Measurements from ENCODE around the gene IGLL1. TPM values are rescaled to one million over a fixed set of nuclear protein-coding genes. Genes with fewer than 3 reads are reported as not detected.
"Not testable (repeated sequence)": the region's sequence is repeated elsewhere in the genome, so short reads cannot be mapped to it uniquely, and the experiment has no call there.

Gene IGLL1
- total RNA-seq, 1 donor from 2014 or later: not detected

DNA sequence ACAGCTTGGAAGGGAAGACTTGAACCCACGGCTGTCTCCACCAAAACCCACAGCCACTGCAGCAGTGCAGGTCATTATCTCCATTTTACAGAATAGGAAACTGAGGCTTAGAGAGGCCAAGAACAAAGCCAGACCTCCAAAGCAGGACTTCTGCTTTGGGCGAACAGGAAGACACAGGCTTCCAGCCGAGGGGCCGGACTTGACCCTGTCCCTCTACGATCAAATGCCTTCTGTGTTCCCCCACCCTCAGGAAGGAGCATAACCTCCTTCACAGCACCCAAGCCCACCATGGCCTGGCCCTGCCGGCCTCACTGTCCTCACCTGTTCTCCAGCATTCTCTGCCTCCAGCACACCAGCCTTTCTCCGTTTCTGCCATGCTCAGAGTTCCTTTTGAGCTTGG lies 15.8 kb downstream of the IGLL1 start:
- DNase-seq (ENCODE audit: extremely low read depth, low read depth, low spot score): no peak

DNA sequence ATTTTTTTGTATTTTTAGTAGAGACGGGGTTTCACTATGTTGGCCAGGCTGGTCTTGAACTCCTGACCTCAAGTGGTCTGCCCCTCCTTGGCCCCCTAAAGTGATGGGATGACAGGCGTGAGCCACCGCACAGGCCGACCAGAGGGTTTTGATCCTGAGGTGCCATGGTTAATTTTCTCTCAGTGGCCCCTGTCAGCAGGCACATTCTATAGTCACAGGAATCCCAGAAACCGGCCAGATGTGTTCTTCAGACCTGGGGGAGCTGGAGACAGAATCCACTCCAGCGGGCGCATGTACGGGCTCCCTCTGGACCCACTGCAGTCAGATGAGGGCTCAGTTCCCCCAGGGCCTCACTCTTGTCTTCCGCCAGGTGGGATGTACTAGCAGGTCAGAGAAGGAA lies 17.0 kb downstream of the IGLL1 start:
- no peak for DNase-seq (ENCODE audit: extremely low read depth, low read depth, low spot score)

DNA sequence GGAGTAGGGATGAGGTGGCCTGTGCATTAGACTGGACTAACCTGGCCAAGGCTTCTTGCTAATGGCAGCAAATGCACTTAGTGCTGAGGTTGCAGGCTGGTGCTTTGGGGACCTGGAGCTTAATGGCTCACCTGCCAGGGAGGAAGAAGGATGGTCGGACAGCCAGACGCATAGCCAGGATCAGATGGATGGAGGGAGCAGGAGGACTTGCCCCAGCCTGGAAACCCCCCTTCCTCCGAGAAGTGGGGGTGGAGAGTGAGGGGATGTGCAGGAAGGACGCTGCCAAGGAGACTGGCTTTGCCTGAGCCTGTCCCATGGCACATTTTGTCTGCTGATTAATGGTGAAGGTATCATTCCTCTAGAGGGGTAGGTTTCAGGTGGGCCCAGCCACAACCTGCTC lies 17.9 kb downstream of the IGLL1 start:
- no peak for DNase-seq (ENCODE audit: extremely low read depth, low read depth, low spot score)

DNA sequence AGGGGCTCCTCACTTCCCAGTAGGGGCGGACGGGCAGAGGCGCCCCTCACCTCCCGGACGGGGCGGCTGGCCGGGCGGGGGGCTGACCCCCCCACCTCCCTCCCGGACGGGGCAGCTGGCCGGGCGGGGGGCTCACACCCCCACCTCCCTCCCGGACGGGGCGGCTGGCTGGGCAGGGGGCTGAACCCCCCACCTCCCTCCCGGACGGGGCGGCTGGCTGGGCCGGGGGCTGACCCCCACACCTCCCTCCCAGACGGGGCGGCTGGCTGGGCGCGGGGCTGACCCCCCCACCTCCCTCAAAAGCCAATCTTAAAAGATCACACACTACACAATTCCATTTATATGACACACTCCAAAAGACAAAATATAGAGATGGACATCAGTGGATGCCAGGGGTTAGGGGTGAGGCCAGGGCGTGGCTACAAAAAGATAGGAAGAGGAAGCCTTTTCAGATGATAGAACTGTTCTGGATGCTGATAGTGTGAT lies 19.0 kb downstream of the IGLL1 start:
- DNase-seq (ENCODE audit: extremely low read depth, low read depth, low spot score): not testable (repeated sequence)

DNA sequence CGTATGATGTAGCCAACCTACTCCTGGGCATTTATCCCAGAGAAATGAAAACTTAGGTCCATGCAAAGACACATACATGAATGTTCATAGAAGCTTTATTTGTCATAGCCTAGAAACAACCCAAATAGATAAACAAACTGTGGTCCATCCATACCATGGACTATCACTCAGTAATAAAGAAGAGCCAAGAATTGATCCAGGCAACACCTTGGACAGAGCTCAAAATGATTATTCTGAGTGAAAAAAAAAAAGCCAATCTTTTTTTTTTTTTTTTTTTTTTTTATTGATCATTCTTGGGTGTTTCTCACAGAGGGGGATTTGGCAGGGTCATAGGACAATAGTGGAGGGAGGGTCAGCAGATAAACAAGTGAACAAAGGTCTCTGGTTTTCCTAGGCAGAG lies 19.9 kb downstream of the IGLL1 start:
- not testable (repeated sequence) for DNase-seq (ENCODE audit: extremely low read depth, low read depth, low spot score)

DNA sequence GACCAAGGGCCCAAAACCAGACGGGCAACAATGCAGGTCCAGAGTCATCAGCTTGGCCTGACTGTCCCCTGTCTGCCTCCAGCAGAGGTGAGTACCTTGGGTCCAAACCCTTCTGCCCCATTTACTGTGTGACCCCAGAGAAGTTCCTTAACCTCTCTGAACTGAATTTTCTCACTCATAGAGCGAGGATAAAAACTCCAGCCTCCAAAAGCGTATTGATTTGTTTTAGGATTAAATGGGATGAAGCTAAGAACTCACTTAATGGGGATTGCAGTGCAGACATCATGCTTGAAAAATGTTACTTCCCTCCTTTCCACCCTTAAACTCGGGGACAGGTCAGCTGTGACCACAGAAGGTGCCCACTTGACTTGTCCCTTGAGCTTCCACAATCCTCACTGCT lies 22.6 kb downstream of the IGLL1 start:
- no peak for DNase-seq (ENCODE audit: extremely low read depth, low read depth, low spot score)

DNA sequence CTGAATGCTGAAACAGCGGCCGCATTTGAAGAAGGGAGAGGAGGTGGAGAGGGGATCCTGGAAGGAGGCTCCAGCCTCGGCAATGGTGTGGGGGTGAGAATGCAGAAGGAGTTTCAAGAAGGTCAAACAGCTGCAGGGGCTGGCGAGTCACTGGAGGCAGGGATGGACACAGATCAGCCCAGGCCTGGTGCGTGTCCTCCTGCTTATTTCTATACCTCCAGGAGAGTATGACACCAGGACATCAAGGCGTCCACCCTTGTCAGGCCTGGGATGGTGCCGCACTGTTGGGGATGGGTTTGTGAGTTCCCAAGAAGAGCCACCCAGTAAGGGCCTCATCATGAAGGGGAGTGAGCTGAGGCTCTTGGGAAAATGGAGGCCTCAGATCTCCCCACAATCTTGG lies 23.1 kb downstream of the IGLL1 start:
- no peak for DNase-seq (ENCODE audit: extremely low read depth, low read depth, low spot score)

DNA sequence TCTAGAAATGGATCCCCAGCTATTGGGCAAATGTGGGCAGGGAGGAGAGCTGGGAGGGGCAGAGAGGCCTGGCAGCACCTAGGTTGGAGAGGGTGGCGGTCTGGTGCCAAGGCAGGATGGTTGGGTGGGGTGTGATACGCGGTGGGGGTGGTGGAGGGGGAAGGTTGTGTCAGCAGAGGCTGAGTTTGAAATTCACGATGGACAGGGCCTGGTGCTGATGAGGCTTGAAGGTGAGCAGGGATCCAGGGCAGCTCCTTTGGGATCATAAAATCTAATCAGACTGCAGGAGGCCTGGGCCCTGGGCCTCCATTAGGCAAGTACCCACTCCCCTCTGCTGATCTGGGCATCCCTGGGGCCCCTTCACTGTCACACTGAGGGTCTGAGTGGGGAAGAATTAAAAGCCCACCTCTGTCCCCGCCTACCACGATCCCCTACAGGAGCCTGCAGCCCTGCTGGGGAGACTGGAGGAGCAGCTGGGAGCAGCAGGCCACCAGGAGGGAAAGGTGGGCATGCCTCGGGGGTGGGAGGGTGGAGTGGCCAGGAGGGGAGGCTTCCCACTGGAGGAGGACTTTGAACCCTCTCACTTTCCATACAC lies 24.0 kb downstream of the IGLL1 start:
- no peak for DNase-seq (ENCODE audit: extremely low read depth, low read depth, low spot score)

DNA sequence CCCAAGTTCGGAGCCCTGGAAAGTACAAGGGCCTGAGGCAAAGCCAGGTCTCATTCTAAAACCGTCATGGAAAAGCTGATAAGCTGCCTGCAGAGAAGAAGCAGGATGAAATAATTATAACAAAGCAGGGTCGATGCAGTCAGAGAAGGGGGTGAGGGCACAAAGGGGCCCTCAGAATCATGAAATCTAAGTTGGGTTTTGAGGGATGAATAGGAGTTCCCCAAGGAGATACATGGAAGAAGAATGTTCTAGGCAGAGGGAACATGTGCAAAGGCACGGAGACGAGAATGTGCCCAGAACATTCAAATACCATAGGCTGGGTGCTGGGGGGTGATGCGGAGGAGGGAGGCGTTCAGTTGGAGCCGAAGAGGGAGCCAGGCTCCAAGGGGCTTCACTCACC lies 25.0 kb downstream of the IGLL1 start:
- DNase-seq (ENCODE audit: extremely low read depth, low read depth, low spot score): no peak

DNA sequence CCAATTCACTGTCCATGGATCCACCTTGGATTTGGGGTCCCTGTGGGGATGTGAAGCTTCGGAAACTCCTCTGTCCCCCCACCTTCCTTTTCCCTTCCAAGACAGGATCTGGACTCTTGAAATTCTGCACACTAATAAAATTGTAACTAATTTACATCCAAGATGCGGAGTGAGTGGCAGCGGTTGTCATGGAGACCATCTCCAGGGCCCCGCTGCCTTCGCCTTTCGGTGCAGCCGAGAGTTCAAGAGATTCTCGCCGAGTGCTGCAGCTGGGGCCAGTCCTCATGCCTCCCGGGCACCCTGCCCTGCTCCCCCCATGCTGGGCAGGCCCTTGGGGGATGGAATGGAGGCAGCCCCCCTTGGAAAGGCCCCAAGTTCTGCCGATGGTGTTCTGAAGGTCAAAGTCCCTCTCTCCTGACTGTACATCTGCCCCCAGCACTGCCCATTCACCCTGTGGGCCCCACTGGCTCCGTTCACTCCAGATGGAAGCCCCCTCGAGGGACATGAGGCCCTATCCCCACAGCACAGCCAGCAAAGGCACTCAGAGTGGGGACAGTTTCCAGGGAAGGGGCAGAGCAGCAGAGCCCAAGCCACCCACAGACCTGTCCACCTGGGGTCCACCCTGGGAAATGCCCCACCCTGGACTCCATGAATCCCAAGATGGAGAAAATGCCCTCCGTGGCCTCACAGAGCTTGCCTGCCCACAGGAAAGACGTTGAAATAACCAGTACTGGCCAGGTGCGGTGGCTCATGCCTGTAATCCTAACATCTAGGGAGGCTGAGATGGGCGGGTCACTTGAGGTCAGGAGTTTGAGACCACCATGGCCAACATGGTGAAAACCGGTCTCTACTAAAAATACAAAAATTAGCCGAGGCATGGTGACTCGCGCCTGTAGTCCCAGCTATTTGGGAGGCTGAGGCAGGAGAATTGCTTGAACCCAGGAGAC lies 25.9 kb downstream of the IGLL1 start:
- no peak for DNase-seq (ENCODE audit: extremely low read depth, low read depth, low spot score)

DNA sequence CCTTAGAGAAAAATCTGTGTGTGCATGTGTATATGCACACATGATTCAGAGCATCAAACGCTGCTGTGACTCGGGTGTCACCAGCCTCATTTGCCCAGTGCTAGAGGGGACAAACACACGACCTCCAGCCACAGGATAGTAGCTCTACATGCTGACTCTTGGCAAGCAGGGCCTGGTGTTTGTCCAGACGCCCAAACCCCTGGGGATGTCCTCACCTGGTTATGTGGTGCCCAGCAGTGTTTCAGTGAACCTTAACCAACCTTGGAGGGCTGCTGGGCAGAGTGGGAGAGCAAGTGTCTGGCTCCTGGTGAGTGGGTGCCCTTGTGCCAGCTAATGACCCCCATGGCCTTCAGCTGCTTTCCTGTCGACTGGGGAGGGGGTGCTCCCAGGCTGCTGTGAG lies 26.7 kb downstream of the IGLL1 start:
- DNase-seq (ENCODE audit: extremely low read depth, low read depth, low spot score): no peak

DNA sequence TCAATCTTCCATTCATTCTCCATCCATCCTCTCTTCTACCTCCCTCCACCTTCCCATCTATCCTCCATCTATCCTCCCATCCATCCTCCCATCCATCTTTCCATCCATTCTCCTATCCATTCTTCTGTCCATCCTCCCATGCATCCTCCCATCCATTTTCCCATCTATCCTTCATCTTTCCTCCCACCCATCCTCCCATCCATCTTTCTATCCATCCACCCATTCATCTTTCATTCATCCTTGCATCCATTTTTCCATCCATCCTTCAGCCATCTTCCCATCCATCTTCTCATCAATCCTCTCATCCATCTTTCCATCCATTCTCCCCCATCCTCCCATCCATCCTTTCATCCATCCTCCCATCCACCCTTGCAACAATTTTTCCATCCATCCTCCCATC lies 27.5 kb downstream of the IGLL1 start:
- DNase-seq (ENCODE audit: extremely low read depth, low read depth, low spot score): no peak

DNA sequence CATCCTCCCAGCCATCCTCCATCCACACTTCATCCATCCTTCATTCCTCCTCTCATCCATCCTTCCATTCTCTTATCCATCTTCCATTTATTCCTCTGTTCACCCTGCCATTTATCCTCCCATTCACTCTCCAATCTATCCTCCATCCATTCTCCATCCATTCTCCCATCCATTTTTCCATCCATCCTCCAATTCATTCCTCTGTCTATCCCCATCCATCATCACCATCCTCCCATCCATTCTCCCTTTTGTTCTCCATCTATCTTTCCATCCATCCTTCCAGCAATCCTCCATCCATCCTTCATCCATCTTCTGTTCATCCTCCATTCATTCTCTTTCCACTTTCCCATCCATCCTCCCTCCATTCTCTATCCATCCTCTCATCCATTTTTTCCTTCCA lies 28.7 kb downstream of the IGLL1 start:
- no peak for DNase-seq (ENCODE audit: extremely low read depth, low read depth, low spot score)

DNA sequence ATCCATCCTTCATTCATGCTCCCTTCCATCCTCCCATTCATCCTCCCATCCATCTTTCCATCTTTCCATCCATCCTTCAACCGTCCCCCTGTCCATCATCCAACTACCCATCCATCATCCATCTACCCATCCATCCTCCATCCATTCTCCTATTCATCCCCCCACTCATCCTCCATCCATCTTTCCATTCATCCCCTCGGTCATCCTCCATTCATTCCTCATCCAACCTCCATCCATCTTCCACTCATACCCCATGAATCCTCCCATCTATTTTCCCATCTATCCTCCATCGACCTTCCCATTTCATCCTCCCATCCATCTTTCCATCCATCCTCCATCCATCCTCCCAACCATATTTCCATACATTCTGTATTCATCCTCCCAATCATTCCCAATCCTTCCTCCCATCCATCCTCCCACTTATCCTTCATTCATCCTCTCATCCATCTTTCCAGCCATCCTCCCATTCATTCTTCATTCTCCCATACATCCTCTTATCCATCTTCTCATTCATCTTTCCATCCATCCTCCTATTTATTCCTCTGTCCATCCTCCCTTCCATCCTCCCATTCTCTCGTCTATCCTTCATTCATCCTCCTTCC lies 29.9 kb downstream of the IGLL1 start:
- no peak for DNase-seq (ENCODE audit: extremely low read depth, low read depth, low spot score)

DNA sequence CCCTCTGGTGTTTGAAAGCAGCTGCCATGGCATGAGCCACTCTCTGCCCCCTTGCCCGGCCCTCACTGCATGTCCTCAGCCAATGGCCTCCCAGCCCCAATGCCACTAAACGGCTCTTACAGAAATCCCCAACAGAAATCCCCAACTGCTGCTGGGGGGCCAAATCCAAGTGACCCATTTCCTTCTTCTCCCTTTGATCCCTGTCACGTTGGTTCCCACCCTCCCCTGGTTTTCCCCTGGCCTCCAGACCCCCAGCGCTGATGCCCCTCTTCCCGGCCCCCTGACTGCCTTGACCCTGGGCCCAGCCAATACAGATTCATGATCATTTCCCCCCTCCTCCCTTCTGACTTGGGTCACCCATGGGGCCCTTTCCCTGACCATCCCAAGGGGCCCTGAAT lies 30.9 kb downstream of the IGLL1 start:
- DNase-seq (ENCODE audit: extremely low read depth, low read depth, low spot score): no peak

DNA sequence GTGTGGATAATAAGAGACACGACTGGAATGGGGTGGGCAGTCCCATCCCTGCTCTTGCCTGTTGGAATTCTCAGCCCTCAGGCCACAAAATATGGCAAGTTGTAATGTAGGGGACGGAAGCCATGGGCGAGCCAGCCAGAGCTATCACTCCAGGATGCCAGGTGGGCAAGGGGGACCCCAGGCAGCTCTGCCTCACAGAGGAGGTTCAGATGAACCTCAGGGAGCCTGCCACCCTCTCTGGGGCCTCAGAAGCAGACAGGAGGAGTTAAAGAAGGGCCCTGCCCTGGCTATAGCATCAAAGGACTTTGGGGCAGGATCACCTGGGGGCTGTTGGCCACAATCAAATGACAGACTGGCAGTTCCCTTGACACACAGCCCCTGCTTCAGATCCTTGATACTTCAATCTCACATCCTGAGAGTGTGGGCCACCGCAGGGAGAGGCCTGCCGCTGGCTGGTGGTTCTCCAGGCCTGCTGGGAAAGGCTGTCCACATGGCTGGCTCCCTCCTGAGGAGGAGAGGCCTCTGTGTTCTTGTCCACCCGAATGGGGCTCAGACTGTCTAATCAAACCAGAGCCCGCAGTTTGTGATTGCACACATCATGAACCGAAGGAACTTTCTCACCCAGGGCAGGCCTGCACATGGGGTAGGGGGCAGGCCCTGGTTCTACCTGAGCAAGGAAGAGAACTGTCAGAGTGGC lies 31.4 kb downstream of the IGLL1 start:
- no peak for DNase-seq (ENCODE audit: extremely low read depth, low read depth, low spot score)

DNA sequence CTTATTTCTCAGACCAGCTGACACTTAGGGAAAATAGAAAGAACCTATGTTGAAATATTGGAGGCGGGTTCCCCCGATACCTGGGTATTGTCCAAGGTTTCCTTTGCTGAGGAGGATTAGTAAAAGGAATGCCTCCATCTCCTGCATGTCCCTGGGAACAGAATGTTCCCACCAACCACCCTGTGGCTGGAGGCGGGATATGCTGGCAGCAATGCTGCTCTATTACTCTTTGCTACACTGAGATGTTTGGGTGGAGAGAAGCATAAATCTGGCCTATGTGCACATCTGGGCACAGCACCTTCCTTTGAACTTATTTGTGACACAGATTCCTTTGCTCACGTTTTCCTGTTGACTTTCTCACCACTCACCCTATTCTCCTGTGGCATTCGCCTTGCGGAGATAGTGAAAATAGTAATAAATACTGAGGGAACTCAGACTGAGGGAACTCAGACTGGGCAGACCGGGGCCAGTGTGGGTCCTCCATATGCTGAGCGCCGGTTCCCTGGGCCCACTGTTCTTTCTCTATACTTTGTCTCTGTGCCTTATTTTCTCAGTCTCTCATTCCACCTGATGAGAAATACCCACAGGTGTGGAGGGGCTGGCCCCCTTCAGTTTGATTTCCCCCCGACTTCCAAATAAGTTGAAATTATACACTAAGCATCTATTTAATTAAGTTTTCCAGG lies 32.1 kb downstream of the IGLL1 start:
- DNase-seq (ENCODE audit: extremely low read depth, low read depth, low spot score): no peak

DNA sequence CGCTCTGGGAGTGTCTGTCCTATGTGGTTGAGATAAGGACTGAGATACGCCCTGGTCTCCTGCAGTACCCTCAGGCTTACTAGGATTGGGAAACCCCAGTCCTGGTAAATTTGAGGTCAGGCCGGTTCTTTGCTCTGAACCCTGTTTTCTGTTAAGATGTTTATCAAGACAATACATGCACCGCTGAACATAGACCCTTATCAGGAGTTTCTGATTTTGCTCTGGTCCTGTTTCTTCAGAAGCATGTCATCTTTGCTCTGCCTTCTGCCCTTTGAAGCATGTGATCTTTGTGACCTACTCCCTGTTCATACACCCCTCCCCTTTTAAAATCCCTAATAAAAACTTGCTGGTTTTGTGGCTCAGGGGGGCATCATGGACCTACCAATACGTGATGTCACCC lies 32.7 kb downstream of the IGLL1 start:
- DNase-seq (ENCODE audit: extremely low read depth, low read depth, low spot score): not testable (repeated sequence)

DNA sequence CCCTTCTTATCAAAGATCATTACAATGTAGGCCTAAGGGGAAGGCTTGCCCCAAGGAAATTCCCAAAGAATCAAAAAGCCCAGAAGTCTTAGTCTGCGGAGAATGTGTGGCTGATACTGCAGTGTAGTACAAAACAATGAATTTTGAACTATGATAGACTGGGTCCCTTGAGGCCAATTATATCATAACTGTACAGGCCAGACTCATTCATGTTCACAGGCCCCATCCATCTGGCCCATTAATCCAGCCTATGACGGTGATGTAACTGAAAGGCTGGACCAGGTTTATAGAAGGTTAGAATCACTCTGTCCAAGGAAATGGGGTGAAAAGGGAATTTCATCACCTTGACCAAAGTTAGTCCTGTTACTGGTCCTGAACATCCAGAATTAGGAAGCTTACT lies 35.2 kb downstream of the IGLL1 start:
- no peak for DNase-seq (ENCODE audit: extremely low read depth, low read depth, low spot score)

DNA sequence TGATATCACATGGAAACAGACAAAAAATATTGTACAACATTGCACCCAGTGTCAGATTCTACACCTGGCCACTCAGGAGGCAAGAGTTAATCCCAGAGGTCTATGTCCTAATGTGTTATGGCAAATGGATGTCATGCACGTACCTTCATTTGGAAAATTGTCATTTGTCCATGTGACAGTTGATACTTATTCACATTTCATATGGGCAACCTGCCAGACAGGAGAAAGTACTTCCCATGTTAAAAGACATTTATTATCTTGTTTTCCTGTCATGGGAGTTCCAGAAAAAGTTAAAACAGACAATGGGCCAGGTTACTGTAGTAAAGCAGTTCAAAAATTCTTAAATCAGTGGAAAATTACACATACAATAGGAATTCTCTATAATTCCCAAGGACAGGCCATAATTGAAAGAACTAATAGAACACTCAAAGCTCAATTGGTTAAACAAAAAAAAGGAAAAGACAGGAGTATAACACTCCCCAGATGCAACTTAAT lies 36.5 kb downstream of the IGLL1 start:
- DNase-seq (ENCODE audit: extremely low read depth, low read depth, low spot score): not testable (repeated sequence)
